HK-2 (cell line): ENCODE measurements around the gene TRIM34.
A peak's percentile ranks its signal among the peaks of the same experiment; 100 is the strongest.
"Not testable (repeated sequence)": the region's sequence is repeated elsewhere in the genome, so short reads cannot be mapped to it uniquely, and the experiment has no call there.

Experiments used
- DNase-seq: peaks from one replicate; pipeline ENCODE4 v3.0.0-alpha.2; 2018; ENCODE audit not compliant: unreplicated experiment

The TRIM34 gene

DNA sequence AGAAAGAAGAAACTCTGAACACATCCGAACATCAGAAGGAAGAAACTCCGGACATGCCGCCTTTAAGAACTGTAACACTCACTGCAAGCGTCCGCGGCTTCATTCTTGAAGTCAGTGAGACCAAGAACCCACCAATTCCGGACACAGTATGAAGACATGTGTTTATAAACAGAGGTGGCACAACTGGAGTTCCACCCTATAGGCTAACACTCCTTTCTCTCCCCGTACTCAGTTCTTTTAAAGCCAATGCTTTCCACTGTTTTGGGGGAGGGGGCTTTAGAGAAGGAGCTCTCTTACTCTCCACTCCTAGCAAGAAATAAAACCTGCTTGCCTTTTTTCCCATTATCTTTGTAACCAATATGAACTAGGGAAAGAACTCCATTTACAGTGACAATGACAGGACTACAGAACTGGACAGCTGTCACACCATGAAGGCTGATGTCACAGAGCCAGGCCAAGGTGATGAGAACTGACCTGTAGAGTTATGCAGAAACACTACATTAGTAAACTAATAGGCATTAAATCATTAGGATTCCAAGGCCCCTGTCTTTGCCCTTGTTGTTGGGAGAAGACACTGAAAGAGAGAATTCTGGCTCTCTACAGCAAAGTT is 59.3 kb downstream of the TRIM34 start:
- no peak for DNase-seq

DNA sequence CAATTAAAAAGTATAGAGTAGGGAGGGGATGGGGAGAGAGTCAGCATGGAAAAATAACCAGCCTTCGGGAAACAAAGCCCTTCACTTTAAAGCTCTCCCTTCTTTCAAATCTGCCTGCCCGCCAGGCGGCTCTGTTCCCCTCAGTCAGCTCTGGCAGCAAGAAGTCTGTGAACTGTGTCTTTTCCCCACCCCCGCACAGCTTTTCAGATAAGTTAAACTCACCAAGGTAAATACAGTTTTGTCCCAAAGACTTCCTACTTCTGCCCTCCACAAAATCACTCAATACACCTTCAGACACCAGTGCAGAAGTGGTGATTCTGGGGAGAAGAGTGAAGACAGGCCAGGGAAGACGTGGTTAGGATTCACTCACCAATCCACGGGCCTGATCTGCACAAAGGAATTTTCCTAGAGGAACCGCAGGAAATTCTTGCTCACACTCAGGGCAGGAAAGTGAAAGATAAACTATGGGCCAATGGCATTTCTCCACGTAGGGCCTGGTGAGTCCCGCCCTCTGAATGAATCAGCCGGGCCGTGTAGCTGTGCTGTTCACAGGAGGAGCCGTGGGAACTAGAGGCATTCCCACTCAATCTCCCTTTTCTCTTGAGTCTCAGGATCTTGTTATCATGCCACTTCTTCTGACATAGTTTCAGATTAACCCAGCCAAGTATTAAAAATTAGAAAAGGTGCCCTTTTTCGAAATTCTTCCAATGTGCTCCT is 60.0 kb downstream of the TRIM34 start, which contains the start of gene TRIM5:
TRIM5 (minus strand) TSS at position 429 of the 717 bp plus-strand sequence. CDS start 4,897 bp downstream, outside the sequence.
- peak; percentile 75 for DNase-seq

DNA sequence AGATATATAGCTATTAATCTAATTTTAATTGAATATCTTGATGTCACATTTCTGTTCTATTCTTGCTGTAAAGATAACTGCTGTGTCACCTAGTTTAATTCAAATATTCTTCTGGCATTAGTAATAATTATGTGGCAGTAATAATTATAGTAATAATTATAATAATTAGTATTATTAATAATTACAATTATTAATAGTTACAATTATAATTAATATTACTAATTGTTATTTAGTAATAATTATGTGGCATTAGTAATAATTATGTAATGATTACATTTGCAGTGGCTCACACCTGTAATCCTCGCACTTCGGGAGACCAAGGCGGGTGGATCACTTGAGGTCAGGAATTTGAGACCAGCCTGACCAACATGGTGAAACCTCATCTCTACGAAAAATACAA is 61.6 kb downstream of the TRIM34 start:
- DNase-seq = no peak

DNA sequence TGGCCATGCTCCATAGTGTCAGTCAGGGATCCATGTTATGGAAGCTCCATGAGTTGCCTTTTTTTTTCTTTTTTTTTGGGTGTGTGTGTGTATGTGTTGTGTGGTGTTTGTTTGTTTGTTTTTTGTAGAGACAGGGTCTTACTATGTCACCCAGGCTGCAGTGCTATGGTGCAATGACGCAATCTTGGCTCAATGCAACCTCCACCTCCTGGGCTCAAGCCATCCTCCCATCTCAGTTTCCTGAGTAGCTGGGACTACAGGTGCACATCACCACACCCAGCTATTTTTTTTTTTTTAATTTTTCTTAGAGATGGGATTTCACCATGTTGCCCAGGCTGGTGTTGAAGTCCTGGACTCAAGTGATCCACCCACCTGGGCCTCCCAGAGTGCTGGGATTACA is 63.7 kb downstream of the TRIM34 start:
- DNase-seq = no peak

DNA sequence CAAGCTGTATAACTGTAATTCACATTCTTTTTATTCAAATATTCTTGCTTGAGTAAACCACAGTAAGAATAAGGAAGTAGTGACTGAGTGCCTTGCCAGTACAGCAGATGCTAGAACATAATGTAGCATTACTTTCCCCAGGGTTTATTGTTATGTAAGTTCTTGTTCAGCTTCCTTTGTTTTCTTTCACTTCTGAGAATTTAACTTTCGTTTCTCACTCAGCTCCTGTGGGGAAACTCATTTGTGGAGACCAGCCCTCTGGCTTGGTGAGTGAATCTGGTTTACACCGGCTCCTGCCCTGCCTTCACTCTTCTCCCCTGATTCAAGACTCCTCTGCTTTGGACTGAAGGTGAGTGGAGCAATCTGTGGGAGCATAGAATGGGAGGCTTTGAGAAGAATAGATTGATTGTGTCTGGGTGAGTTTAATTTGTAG is 64.8 kb downstream of the TRIM34 start, which contains the start of gene TRIM22:
TRIM22 (plus strand) TSS at position 240 of the 433 bp plus-strand sequence. CDS start 6,443 bp downstream, outside the sequence.
- DNase-seq = no peak

DNA sequence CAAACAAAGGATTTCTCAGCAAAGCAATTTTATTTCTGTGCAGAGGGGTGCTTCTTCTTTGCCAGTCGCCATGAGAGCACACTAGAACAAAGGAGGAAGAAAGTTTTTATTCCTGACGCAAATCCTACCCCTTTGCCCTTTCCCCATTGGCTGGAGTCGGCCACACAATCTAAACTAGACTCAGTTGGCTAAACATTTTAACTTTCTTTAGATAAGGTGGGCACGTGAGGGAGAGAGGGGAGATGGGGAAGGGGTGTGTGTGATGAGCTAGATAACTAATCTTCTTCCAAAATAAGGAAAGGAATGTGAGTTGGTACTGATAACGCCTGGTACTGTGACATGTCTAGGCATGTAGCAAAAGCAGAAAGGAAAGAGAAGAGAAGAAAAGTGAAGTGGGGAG is 65.4 kb downstream of the TRIM34 start:
- DNase-seq = no peak

DNA sequence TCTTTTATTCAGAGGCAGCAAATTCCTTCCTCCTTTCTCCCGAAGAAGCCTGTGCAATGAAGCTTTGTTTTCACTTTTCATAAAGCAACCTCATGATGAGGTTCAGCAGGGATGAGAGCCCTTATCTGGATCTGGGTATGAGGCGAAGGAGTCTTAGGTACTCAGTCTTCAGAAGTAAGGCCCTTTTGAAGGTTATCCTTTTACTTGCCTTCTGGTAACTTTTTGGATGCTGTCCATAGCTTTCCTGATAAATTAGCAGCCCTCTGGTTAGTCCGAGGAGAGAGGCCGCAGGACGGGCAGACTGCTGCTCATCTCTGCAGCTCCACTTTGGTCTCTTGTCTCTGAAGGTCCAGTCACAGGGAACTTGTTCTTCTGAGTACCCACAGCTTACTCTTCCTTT is 65.9 kb downstream of the TRIM34 start:
- DNase-seq = no peak

DNA sequence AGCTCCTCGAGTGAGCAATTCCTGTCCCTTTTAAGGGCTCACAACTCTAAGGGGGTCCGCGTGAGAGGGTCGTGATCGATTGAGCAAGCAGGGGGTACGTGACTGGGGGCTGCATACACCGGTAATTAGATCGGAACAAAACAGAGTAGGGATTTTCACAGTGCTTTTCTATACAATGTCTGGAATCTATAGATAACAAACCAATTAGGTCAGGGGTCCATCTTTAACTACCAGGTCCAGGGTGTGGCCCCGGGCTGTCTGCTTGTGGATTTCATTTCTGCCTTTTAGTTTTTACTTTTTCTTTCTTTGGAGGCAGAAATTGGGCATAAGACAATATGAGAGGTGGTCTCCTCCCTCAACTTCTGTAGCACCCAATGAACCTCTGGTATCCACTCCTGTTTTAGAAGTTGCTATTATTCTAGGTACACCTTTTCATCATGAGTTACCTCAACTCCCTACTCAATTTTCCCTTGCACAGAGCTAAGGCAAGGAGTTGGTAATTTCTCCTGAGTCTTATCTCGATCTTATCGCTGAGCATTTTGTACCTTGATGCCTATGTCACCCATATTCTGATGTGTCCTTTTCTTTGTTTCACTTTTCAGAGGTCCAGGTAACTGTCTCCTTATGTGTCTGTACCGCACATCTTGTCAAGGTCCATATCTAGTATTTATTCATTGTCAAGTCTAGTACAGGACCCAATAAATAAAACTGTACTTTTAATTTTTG is 66.6 kb downstream of the TRIM34 start:
- not testable (repeated sequence) for DNase-seq

DNA sequence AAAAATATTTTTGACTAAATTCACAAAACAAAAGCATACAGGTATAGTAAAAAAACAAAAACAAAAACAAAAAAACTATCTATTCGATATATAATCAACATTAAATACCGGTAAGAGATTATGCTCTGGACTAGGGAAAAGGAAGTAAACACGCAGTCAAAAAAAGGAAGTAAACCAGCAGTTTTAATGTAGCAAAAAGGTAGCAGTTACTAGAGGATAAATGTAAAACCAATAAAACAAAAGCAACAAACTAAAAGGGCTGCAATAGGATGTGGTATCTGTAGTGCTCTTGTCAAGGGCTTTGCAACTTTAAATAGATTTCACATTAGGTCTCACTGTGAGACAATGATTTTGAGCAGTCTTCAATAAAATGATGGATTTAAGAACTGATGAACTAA is 67.2 kb downstream of the TRIM34 start:
- DNase-seq = no peak
